Measurements from ENCODE around the gene TUT7. TPM values are rescaled to one million over a fixed set of nuclear protein-coding genes. Genes with fewer than 3 reads are reported as not detected.

The TUT7 gene
- total RNA-seq, 1 donor from 2014 or later: 15.0 TPM

DNA sequence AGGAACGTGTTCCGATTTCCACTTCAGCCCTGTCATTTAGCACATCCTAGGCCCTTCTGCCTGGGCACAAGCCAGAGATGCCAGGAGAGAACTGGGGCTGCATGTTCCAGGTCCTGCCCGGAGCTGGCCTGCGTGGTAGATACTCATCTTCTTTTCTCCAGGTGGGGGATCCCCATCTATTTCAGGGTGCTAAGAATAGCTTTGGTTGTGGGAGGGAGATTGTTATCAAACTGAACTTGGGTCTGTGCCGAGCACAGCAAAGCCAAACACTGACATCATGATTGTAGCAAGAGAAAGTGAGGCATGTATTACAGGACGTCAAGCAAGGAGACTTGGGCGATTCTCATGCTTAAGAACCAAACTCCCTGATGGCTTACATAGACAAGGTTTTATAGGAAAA lies 113.0 kb downstream of the TUT7 start:
- no peaks in the 10 kb centered on the region for H3K9me3 ChIP-seq (replicated peaks)
- DNase-seq: no peak
- peak overlapping the region; percentile 53 for H3K27ac ChIP-seq (replicated peaks)
- H3K4me1 ChIP-seq: peaks cover 9% of the 10 kb centered on the region
- TF ChIP-seq, protein P1, sequence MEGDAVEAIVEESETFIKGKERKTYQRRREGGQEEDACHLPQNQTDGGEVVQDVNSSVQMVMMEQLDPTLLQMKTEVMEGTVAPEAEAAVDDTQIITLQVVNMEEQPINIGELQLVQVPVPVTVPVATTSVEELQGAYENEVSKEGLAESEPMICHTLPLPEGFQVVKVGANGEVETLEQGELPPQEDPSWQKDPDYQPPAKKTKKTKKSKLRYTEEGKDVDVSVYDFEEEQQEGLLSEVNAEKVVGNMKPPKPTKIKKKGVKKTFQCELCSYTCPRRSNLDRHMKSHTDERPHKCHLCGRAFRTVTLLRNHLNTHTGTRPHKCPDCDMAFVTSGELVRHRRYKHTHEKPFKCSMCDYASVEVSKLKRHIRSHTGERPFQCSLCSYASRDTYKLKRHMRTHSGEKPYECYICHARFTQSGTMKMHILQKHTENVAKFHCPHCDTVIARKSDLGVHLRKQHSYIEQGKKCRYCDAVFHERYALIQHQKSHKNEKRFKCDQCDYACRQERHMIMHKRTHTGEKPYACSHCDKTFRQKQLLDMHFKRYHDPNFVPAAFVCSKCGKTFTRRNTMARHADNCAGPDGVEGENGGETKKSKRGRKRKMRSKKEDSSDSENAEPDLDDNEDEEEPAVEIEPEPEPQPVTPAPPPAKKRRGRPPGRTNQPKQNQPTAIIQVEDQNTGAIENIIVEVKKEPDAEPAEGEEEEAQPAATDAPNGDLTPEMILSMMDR (IDR thresholded peaks at IDR 0.05; ENCODE audit: borderline replicate concordance): no peak
- H3K36me3 ChIP-seq: no peaks in the 10 kb centered on the region
- intact Hi-C loops (cut with micrococcal nuclease): no loop called here
- no peaks in the 10 kb centered on the region for H3K27me3 ChIP-seq (ENCODE audit: low read depth)
- no peak overlapping the region for H3K4me3 ChIP-seq

DNA sequence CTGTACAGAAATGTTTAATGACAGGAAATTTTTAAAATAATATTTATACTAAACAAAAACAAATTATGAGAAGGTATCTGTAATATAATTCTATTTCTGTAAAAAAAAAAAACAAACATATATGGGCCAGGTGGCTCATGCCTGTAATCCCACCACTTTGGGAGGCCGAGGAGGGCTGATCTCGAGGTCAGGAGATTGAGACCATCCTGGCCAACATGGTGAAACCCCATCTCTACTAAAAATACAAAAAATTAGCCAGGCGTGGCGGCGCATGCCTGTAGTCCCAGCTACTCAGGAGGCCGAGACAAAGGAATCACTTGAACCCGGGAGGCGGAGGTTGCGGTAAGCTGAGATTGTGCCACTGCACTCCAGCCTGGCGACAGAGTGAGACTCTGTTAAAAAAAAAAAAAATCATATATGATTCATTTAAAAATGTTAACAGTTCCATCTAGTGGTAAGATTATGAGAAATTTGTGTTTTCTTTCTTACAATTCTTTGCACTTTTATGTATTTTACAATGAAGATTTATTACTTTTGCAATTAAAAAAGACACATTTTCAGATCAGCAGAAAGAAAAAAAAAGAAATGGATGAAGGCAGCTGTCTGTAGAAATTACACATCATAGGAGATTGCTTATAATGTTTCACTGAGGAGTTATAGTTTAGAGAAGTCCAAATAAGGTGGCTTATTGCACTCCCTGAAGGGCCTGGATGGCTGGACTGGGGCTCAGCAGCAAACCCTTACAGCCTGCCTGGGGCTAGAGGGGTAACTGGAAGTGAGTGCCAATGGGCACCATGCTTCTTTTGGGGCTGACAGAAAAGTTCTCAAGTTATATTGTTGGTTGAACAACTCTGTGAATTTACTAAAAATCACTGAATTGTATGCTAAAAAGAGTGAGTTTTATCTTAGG lies 115.1 kb downstream of the TUT7 start:
- no peaks in the 10 kb centered on the region for H3K9me3 ChIP-seq (replicated peaks)
- intact Hi-C loops (cut with micrococcal nuclease): no loop called here
- H3K4me1 ChIP-seq: peaks cover 9% of the 10 kb centered on the region
- H3K4me3 ChIP-seq: no peak overlapping the region
- no peak for DNase-seq
- H3K27ac ChIP-seq (replicated peaks): no peak overlapping the region
- H3K36me3 ChIP-seq: no peaks in the 10 kb centered on the region
- H3K27me3 ChIP-seq (ENCODE audit: low read depth): no peaks in the 10 kb centered on the region
- TF ChIP-seq, protein P1 (IDR thresholded peaks at IDR 0.05; ENCODE audit: borderline replicate concordance): no peak

Other genes with a start within 250 kb of the TUT7 start
- 0.38 TPM for gene C9orf153, start 94.8 kb downstream of the TUT7 start, total RNA-seq
- 78.3 TPM for gene ISCA1, start 71.9 kb downstream of the TUT7 start, total RNA-seq

Data from left ventricle myocardium inferior (tissue), 1 donor.